IPS DF 4.7 (cell line): ENCODE data around the gene DYNAP.

Experiments
- DNase-seq: peaks from one replicate; pipeline ENCODE4 v3.0.0-alpha.2; 2013; ENCODE audit warnings: low spot score; ENCODE audit errors: extremely low read depth

The DYNAP gene

DNA sequence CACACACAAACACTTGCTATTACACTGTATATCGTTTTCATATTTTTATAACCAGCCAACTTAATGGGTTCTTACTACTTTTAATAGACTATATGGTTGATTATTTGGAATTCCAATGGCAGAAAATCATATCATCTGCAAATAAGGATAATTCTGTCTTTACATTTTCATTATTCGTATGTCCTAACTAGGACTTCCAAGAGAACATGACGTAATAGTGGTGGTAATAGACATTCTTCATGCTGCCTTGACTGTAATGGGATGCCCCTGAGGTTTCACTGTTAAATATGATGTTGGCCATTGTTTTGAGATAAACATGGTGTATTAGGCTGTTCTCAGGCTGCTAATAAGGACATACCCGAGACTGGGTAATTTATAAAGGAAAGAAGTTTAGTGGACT lies 45.2 kb downstream of the DYNAP start:
- no peak for DNase-seq

DNA sequence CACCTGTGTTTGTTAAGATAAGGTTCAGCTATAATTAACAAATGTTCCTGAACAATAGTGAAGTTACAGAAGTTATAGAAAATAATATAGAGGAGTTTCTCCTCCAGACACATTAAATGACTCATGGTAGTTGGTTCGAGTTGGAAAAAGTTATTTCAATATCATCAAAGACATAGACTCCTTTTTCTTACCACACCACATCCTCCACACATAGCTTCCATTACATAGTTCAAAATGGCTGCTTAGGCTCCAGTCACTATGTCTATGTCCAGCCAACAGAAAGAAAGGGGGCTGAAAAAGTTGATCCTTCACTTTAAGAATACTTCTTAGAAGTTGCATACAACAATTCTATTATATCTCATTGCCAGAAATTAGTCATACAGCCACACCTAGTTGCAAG lies 50.7 kb downstream of the DYNAP start:
- DNase-seq: no peak

GRCh38 chr18:54647176-54647575 lies 56.1 kb downstream of the DYNAP start:
- DNase-seq: peak; percentile 22
